Measurements from ENCODE around the gene RPGRIP1. TPM values are rescaled to one million over a fixed set of nuclear protein-coding genes. Genes with fewer than 3 reads are reported as not detected.
A peak's percentile ranks its signal among the peaks of the same experiment; 100 is the strongest.

The RPGRIP1 gene
- total and polyA plus RNA-seq, 9 of the 15 experiments (the other 6 are each of a cell fraction or from before 2014, with no cell fraction given): 0.47 to 0.95 (median 0.65) TPM; not detected in 1

- H3K79me2 ChIP-seq (ENCODE audit: control insufficient read depth, insufficient read depth, low read length): peaks cover 99% of the 10 kb centered on the region
- no peaks in the 10 kb centered on the region for H3K9me3 ChIP-seq (replicated peaks; ENCODE audit: control insufficient read depth, insufficient read depth, low read depth, low read length)
- BruUV-seq (replicated peaks): TSS peak; percentile 7
- H3K4me3 ChIP-seq: no peak overlapping the region
- no peak overlapping the region for H2AFZ ChIP-seq (ENCODE audit: low read depth, low read length)
- ATAC-seq (no peak), DNase-seq (ENCODE audit: extremely low read depth in 1 of 4, low spot score in 3 of 4) (no peak), FAIRE-seq (no peak)
- H3K4me1 ChIP-seq (replicated peaks in 1 of 2; ENCODE audit: control insufficient read depth in 2 of 2, insufficient read depth in 2 of 2, low read length in 2 of 2): peaks cover 4 to 13% of the 10 kb centered on the region in 2 experiments
- in situ Hi-C loops (cut with MboI) (no loop called here), intact Hi-C loops (cut with micrococcal nuclease) (no loop called here)
- ChIA-PET POLR2A (interaction anchor here (0.6 to 1.0 kb wide), 2 partner anchors 9 to 79 kb away, joined by 3 to 7 read pairs; no protein-coding TSS in a partner anchor), CTCF (ENCODE audit: low intra/inter-chr PET ratio) (no interaction called here)
- no peak overlapping the region for H3K9ac ChIP-seq (ENCODE audit: insufficient read depth in 1 of 2, low read depth in 2 of 2, low read length in 2 of 2)
- H4K20me1 ChIP-seq (replicated peaks; ENCODE audit: control insufficient read depth, insufficient read depth, low read length): peaks cover 52% of the 10 kb centered on the region
- no peaks in the 10 kb centered on the region for H3K27me3 ChIP-seq (ENCODE audit: control insufficient read depth in 2 of 2, insufficient read depth in 2 of 2, low read length in 2 of 2)
- no peak overlapping the region for H3K27ac ChIP-seq (ENCODE audit: extremely low read depth, low read depth, low read length)
- no peaks in the 10 kb centered on the region for H3K9me1 ChIP-seq (ENCODE audit: control insufficient read depth, insufficient read depth, low read length)
- peaks cover 91% of the 10 kb centered on the region for H3K36me3 ChIP-seq (ENCODE audit: control insufficient read depth, insufficient read depth, low read length)
- H3K4me2 ChIP-seq (ENCODE audit: insufficient read depth, low read length): no peak overlapping the region
- WGBS (ENCODE audit: insufficient coverage, low coverage, missing lambda C conversion rate): 86% methylated on average over 5 of the region's 5 CpGs
- TF ChIP-seq RFX1 (IDR thresholded peaks at IDR 0.05): no peak
- no peak for TF ChIP-seq ZBED1 (IDR thresholded peaks at IDR 0.05)
- 0 out of 2 replicates have a peak, but pooled peaks have one; percentile 21 for TF ChIP-seq CHCHD3 (CRISPR knock-in tag; IDR thresholded peaks at IDR 0.05)
- TF ChIP-seq POLR2A (conservative IDR thresholded peaks at IDR 0.05): peak; percentile 72
- TF ChIP-seq BCL6 (CRISPR knock-in tag; IDR thresholded peaks at IDR 0.05): no peak
- TF ChIP-seq CHD2 (IDR thresholded peaks at IDR 0.05; ENCODE audit: low read depth, low read length): peak; percentile 12; the same call in 1 of the 2 replicates
- TF ChIP-seq SUPT5H (IDR thresholded peaks at IDR 0.05): peak; percentile 52; the same call in 1 of the 2 replicates
- 0 out of 2 replicates have a peak, but pooled peaks have one; percentile 24 for TF ChIP-seq POLR2AphosphoS2 (IDR thresholded peaks at IDR 0.05; ENCODE audit: low read length)
- no peak for TF ChIP-seq SPI1 (IDR thresholded peaks at IDR 0.05; ENCODE audit: borderline replicate concordance, low read depth, low read length)
- TF ChIP-seq RBFOX2 (IDR thresholded peaks at IDR 0.05; ENCODE audit: low read depth, low read length): 0 out of 2 replicates have a peak, but pooled peaks have one; percentile 30
- no peak for TF ChIP-seq ZNF766 (CRISPR knock-in tag; conservative IDR thresholded peaks at IDR 0.05)
- TF ChIP-seq RBM22 (IDR thresholded peaks at IDR 0.05; ENCODE audit: low read depth, low read length, poor library complexity, severe bottlenecking): peak; percentile 6
- TF ChIP-seq, protein P1, sequence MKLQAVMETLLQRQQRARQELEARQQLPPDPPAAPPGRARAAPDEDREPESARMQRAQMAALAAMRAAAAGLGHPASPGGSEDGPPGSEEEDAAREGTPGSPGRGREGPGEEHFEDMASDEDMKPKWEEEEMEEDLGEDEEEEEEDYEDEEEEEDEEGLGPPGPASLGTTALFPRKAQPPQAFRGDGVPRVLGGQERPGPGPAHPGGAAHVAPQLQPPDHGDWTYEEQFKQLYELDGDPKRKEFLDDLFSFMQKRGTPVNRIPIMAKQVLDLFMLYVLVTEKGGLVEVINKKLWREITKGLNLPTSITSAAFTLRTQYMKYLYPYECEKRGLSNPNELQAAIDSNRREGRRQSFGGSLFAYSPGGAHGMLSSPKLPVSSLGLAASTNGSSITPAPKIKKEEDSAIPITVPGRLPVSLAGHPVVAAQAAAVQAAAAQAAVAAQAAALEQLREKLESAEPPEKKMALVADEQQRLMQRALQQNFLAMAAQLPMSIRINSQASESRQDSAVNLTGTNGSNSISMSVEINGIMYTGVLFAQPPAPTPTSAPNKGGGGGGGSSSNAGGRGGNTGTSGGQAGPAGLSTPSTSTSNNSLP (IDR thresholded peaks at IDR 0.05; ENCODE audit: borderline replicate concordance, low read depth, low read length): no peak
- no peak for TF ChIP-seq BMI1 (IDR thresholded peaks at IDR 0.05; ENCODE audit: low read length)
- TF ChIP-seq POLR2B (IDR thresholded peaks at IDR 0.05; ENCODE audit: low read depth, partially characterized antibody): peak; percentile 50
- TF ChIP-seq THRB (CRISPR knock-in tag; conservative IDR thresholded peaks at IDR 0.05): peak; percentile 58; the same call in 1 of the 2 replicates
- TF ChIP-seq POLR2AphosphoS5 (IDR thresholded peaks at IDR 0.05; ENCODE audit: control insufficient read depth, insufficient read depth, low read depth, low read length): peak; percentile 49; the same call in 1 of the 2 replicates
- no peak for TF ChIP-seq ZNF212 (CRISPR knock-in tag; IDR thresholded peaks at IDR 0.05)
- TF ChIP-seq POLR2H (tag; IDR thresholded peaks at IDR 0.05; ENCODE audit: low read depth): 0 out of 2 replicates have a peak, but pooled peaks have one; percentile 32
- TF ChIP-seq KDM5B (IDR thresholded peaks at IDR 0.05; ENCODE audit: insufficient replicate concordance, low read depth, low read length): no peak
- TF ChIP-seq SMAD2 (IDR thresholded peaks at IDR 0.05; ENCODE audit: low read depth, low read length): no peak
- no peak for TF ChIP-seq ARHGAP35 (IDR thresholded peaks at IDR 0.05; ENCODE audit: partially characterized antibody)
Measured at GRCh38 chr14:21258889-21259787, 20.7 kb upstream of the RPGRIP1 start.
